Gastrocnemius medialis (tissue), 4 donors: ENCODE results near the gene EP400.

Source experiments
- CTCF ChIP-seq, 5 experiments: fragments of 450-650 bp in 3 of 5; fragments of 200-600 bp in 2 of 5; sonication (generic) in 2 of 5; IDR thresholded peaks in 4 of 5; conservative IDR thresholded peaks in 1 of 5; 1 replicate in 4 of 5; 2 replicates in 1 of 5; pipeline ENCODE4 v1.5.1; 2016 to 2019; ENCODE audit warnings: antibody characterized with exemption in 5 of 5, mild to moderate bottlenecking in 3 of 5, moderate library complexity in 3 of 5
- POLR2A ChIP-seq, 2 donors: fragments of 450-650 bp; IDR thresholded peaks; one replicate each; pipeline ENCODE4 v1.6.1; 2017; ENCODE audit warnings: antibody characterized with exemption in 2 of 2, mild to moderate bottlenecking in 2 of 2, moderate library complexity in 2 of 2

- TF ChIP-seq CTCF (IDR thresholded peaks at IDR 0.05 in 4 of 5, conservative IDR thresholded peaks at IDR 0.05 in 1 of 5) (no peak), POLR2A (IDR thresholded peaks at IDR 0.05) (no peak)
Observed at GRCh38 chr12:132018193-132018916, 68.6 kb downstream of the EP400 start.
